GM18505 (cell line): ENCODE data around the gene LUC7L3.
"Not testable (repeated sequence)": the region's sequence is repeated elsewhere in the genome, so short reads cannot be mapped to it uniquely, and the experiment has no call there.

ENCODE experiments used
- ATAC-seq: cut with Tn5 transposase; IDR thresholded peaks from one replicate; pipeline ENCODE4 v1.9.1; 2021; ENCODE audit not compliant: unreplicated experiment
- POLR2A ChIP-seq: IDR thresholded peaks from 4 replicates; pipeline ENCODE4 v1.6.1; 2011; ENCODE audit warnings: borderline replicate concordance; ENCODE audit not compliant: insufficient read depth, insufficient read length; ENCODE audit errors: extremely low read depth

Gene LUC7L3

GRCh38 chr17:50799582-50799981, 80.2 kb downstream of the LUC7L3 start:
- ATAC-seq = no peak
- no peak for TF ChIP-seq POLR2A

- no peak for ATAC-seq
- no peak for TF ChIP-seq POLR2A
These were observed 80.8 kb downstream of the LUC7L3 start for GRCh38 chr17:50800196-50800700.

GRCh38 chr17:50802609-50803571, 83.5 kb downstream of the LUC7L3 start:
- no peak for TF ChIP-seq POLR2A
- ATAC-seq = no peak

- TF ChIP-seq POLR2A = no peak
- ATAC-seq = no peak
These were observed 84.3 kb downstream of the LUC7L3 start for GRCh38 chr17:50803676-50804075.

DNA sequence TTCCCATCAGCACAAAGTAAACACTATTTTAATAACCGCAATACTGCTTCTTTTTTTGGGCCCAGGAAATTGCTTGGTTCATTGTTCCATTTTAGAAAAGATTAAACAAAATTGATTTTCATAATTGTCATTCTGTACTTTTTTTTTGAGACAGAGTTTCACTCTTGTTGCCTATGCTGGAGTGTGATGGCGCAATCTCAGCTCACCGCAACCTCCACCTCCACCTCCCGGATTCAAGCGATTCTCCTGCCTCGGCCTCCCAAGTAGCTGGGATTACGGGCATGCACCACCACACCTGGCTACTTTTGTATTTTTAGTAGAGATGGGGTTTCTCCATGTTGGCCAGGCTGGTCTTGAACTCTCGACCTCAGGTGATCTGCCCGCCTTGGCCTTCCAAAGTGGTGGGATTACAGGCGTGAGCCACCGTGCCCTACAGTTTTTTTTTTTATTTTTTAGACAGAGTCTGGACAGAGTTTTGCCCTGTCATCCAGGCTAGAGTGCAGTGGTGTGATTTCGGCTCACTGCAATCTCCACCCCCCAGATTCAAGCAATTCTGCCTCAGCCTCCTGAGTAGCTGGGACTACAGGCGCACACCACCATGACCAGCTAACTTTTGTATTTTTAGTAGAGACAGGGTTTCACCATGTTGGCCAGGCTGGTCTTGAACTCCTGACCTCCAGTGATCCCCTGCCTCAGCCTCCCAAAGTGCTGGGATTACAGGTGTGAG, 85.5 kb downstream of the LUC7L3 start:
- ATAC-seq = not testable (repeated sequence)

DNA sequence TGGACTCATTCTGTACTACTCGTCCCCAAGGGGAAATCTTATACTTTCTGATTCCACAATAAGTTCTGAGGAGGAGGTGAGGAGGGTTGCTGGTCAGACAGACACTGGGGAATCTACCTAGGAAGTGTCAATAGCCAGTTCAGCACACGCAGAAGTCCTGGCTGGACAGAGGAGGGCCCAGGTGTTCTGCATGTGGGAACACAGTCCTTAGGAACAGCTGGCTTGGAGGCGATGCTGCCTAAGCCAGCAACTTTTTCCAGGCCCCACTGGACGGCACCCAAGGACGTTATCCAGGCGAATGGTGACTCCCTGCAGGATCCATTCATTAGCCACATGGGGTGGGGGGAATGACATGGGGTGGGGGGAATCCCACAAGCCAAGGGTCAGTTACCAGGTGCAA, 86.1 kb downstream of the LUC7L3 start:
- ATAC-seq = no peak
- TF ChIP-seq POLR2A = no peak
